GM21447 (cell line): Measurements from ENCODE around the gene VENTX.

Experiments
- ATAC-seq: cut with Tn5 transposase; IDR thresholded peaks from one replicate; pipeline ENCODE4 v1.9.1; 2021; ENCODE audit not compliant: unreplicated experiment

The VENTX gene

DNA sequence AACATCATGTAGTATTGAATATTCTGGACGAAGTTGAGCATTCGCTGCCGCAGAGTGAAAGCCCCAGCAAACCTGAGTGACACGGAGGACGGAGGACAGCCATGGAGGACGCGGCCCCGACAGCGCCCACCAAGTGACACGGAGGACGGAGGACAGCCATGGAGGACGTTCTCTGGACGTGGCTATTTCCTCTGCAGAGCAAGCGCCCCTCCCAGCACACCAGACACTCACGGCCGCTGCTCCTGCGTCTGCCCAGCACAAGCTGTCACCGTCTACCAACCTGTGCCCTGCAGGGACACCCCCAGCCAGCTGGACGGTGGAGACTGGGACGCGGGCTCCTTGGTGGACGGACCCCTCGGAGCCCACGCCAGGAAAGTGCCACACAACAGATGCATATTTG, 46.3 kb downstream of the VENTX start:
- ATAC-seq: no peak

DNA sequence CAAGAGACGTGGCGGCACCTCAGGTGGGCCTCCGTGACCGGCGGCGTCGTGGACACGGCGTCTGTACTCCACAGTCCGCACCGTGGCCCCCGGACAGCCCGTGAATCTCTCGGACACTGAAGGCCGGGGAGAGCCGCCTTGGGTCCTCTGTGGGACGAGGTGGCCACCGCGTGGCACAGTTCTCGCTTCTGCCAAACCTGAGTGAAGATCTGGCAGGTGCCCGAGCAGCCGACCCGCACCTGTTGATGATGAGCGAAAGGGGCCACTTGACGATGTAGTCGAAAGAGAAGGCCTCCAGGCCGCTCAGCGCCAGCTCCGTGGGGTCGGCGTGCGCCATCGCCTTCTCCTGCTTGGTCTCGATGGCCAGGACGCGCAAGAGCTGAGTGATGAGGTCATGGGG, 47.6 kb downstream of the VENTX start:
- no peak for ATAC-seq

DNA sequence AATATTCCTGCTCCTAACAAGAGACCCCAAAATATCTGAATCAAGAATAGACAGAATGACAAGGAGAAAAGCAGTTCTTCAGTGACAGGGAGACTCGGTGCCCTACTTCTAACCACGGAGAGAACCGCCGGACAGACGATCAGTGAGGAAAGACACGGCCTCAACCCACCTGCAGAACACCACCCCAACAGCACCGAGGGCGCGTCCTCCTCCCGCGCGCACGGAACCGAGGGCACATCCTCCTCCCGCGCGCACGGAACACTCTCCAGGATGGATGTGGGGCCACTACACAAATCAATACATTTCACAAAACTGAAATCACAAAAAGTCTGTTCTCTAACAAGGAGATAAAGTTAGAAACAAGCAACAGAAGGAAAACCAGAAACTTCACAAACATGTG, 48.7 kb downstream of the VENTX start:
- no peak for ATAC-seq

DNA sequence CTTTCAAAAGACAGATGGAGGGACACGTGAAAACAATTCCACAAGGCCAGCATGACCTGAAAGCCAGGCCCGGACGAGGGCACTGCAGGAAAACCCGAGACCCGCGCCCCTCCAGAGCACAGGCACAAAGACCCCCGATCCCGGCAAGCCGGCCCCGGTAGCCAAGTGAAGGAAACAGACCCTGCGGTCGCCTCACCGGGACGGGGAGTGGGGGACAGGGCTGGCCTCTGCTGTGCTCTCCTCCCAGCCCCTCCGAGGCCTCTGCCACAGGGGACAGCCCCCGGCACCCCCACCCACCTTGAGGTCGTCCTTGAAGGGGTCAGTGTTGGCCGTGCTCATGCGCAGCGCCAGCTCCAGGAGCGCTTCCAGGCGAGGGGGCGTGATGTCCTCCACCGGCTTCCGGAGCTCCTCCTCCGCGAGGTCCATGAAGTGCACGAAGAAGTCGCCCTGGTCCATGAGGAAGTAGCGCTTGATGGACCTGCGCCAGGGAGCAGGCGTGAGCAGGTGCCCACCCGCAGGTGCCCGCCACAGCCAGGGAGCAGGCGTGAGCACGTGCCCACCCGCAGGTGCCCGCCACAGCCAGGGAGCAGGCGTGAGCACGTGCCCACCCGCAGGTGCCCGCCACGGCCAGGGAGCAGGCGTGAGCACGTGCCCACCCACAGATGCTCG, 50.3 kb downstream of the VENTX start:
- no peak for ATAC-seq

DNA sequence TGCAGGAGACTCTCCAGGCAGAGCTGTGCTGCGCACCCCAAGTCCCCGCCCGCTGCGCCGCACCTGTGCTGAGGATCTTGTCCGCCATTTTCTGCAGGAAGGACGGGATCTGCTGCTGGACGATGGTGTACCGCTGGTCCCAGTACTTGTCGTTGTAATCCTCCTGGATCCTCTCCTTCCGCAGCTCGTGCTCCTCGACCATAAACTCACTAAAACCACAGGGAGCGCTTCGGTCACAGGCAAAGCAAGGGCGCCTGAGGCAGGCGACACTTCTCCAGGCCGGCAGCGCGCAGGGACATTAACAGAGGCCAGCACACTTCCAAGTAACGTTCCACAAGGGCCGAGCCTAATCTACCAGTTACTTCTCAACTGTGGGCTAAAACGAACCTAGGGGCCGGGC, 52.1 kb downstream of the VENTX start:
- no peak for ATAC-seq
